Germinal center (tissue), 1 donor: ENCODE measurements around the gene PTBP1.
"Not testable (repeated sequence)": the region's sequence is repeated elsewhere in the genome, so short reads cannot be mapped to it uniquely, and the experiment has no call there.

ENCODE experiments used
- DNase-seq: peaks from one replicate; pipeline ENCODE4 v3.0.0; 2012; ENCODE audit warnings: mixed read lengths, low spot score

PTBP1 gene

DNA sequence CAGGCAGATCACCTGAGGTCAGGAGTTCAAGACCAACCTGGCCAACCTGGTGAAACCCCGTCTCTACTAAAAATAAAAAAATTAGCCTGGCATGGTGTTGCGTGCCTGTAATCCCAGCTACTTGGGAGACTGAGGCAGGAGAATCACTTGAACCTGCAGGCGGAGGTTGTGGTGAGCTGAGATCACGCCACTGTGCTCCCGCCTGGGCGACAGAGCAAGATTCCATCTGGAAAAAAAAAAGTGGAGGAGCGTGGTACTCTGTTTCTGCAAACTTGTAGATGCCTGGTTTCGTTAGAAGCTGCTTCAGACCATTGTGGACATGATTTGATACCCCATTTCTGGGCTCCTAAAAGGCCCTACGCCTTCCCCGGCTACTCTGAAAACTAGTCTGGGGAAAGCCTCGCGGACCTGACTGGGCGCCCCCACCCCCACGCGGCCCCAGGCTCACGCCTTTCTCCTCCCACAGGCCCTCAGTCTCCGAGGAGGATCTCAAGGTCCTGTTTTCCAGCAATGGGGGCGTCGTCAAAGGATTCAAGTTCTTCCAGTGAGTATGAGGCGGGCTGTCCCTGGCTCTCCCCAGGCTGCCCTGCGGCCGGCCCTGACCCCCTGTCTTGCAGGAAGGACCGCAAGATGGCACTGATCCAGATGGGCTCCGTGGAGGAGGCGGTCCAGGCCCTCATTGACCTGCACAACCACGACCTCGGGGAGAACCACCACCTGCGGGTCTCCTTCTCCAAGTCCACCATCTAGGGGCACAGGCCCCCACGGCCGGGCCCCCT, 13.0 kb downstream of the PTBP1 start:
- no peak for DNase-seq

GRCh38 chr19:810883-811489, 13.7 kb downstream of the PTBP1 start:
- no peak for DNase-seq

DNA sequence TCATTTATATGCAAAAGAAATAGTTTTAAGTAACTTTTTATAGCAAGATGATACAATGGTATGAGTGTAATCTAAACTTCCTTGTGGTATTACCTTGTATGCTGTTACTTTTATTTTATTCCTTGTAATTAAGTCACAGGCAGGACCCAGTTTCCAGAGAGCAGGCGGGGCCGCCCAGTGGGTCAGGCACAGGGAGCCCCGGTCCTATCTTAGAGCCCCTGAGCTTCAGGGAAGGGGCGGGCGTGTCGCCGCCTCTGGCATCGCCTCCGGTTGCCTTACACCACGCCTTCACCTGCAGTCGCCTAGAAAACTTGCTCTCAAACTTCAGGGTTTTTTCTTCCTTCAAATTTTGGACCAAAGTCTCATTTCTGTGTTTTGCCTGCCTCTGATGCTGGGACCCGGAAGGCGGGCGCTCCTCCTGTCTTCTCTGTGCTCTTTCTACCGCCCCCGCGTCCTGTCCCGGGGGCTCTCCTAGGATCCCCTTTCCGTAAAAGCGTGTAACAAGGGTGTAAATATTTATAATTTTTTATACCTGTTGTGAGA, 14.3 kb downstream of the PTBP1 start:
- no peak for DNase-seq

GRCh38 chr19:812049-812746, 14.9 kb downstream of the PTBP1 start:
- no peak for DNase-seq

GRCh38 chr19:812747-813218, 15.5 kb downstream of the PTBP1 start:
- DNase-seq: no peak

DNA sequence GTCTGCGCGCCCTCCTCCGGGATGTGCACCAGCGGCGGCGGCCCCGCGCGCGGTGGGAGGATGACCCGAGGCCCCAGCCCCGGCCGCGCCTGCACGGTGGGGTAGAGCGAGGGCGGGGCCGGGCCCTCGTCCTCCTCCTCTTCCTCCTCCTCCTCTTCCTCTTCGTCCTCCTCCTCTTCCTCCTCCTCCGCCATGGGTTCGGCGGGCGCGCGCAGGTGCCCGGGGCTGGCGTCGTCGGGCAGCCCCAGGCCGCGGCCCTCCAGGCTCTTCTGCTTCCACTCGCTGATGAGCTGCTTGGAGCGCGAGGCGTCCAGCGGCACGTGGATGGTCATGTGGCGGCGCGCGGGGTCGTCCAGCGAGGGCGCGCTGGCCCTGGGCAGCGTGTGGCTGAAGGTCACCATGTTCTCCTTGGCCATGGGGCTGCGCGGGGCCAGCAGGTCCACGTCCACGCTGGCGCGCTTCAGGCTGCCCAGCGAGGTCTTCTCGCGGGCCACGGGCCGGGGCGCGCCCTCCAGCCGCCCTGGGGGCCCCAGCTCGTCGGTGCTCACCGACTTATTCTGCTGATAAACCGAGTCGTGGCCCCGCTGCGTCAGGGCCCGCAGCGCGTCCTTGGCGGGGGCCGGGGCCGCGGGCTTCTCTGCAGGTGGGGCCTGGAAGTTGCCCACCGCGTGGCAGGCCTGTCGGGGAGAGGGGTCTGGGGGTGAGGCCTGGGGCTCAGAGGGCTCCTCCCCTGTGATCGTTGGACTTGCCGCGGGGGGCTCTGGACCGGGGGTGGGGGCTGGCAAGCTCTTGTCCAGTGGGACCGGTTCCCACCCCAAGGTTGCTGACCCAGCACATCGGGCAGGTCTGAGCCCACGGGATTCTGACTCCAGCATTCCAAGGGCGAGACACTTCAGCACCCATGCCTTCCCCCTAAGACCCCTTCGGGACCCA, 16.2 kb downstream of the PTBP1 start:
- DNase-seq: no peak

DNA sequence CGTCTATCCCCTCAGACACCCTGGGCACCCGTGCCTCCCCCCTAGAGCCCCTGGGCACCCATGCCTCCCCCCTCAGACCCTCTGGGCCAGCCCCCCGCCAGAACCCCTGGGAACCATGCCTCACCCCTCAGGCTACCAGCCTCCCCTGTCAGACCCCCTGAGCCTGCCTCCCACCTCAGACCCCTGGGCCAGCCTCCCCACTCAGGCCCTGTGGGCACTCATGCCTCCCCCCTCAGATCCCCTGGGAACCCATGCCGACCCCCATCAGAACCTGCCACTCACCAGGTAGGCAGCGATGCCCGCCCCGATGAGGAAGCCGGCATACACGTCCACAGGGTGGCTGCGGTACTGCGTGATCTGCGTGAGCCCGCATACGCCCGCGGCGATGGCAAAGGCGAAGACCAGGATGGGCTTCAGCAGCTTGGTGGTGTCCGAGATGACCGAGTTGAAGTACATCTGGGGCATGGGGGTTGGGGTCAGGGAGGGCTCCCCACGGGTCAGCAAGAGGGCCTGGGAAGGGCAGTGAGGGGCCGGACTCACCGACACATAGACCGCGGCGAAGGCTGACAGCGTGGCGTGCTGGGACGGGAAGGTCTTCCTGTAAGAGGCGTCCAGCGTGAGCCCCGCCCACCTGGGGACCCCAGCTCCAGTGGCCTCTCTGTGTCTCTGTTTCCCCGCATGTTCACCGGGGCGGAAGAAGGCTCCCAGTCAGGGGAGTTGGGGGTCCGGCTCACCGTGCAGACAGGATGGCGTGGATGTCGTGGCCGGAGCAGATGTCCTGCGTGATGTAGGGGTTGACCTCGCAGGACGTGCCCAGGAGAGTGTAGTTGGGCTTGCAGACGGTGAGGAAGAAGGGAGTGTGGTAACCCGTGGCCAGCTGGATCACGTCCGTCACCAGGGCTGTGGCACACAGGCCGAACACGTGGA, 17.2 kb downstream of the PTBP1 start:
- DNase-seq: no peak

- no peak for DNase-seq
These were observed 18.0 kb downstream of the PTBP1 start for GRCh38 chr19:815079-815774.

DNA sequence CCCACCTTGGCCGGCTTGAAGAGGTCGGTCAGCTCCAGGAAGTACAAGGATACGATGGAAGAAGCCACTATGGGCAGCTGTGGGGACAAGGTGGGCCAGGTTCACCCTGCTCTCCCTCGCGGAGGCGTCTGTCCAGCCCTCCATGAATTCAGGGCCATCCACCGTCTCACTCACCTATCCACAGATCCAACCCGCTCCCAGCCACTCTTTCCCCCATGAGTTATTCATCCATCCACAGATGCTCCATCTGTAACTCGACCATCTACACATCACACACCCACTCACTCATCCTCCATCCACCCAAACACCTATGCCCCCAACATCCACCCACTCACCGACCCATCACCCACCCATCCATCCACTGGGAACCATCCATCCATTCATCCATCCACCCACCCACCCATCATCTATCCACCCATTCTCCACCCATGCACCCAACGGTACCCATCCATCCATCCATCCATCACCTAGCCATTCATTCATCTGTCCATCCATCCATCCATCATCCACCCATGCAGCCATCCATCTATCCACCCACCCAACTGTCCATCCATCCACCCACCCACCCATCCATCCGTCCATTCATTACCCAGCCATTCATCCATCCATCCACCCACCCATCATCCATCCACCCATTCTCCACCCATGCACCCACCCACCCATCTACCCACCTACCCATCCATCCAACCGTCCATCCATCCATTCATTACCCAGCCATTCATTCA, 18.7 kb downstream of the PTBP1 start:
- DNase-seq: no peak

DNA sequence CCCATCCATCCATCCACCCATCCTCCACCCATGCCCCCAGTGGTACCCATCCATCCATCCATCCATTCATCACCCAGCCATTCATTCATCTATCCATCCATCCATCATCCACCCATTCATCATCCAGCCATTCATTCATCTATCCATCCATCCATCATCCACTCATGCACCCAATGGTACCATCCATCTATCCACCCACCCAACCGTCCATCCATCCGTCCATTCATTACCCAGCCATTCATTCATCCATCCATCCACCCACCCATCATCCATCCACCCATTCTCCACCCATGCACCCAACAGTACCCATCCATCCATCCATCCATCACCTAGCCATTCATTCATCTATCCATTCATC, 19.2 kb downstream of the PTBP1 start:
- no peak for DNase-seq

DNA sequence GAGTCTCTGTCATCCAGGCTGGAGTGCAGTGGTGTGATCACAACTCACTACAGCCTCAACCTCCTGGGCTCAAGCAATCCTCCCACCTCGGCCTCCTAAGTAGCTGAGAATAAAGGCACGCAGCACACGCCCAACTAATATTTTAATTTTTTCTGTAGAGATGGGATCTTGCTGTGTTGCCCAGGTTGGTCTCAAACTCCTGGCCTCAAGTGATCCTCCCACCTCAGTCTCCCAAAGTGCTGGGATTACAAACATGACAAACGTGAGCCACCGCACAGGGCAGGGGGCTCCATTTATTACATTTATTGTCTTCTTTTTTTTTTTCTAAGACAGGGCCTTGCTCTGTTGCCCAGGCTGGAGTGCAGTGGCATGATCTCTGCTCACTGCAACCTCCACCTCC, 23.0 kb downstream of the PTBP1 start:
- not testable (repeated sequence) for DNase-seq

- DNase-seq: no peak
These were observed 24.1 kb downstream of the PTBP1 start for GRCh38 chr19:821231-821824.

DNA sequence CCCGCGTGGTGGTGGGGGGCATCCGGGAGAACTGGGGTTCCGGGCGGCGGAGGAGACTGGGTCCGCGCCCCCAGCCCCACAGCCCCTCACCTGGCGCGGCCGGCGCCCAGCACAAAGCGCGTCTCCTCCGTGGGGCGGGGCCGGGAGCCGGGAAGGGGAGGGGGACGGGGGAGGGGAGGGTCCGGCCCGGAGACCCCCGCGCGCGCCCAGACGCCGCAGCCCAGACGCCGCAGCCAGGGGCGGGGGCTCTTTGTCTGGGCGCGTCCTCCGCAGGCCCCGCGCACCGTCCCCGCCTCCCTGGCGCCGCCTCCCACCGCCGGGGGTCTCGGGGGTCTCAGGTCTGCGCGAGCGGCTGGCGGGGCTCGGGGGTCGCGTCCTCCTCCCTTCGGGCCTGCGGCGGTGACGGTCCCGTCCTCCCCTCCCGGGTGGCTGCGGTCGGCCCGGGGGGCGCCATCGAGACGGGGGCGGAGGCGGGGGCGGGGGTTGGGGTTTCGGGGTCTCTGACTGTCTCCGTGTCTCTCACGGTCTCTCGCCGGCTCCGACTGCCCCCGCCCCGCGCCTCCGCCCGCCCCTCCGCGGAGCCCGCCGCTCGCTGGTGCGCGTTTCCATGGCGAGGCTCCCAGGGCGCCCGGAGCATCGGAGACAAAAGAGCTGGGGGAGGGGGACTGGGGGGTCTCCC, 24.7 kb downstream of the PTBP1 start, which contains the start of gene PLPPR3:
Gene PLPPR3 (minus strand): TSS at position 131 of the 679 bp plus-strand sequence. CDS start 396 bp downstream, outside the sequence.
- DNase-seq: no peak

GRCh38 chr19:823565-824121, 26.4 kb downstream of the PTBP1 start:
- no peak for DNase-seq

DNA sequence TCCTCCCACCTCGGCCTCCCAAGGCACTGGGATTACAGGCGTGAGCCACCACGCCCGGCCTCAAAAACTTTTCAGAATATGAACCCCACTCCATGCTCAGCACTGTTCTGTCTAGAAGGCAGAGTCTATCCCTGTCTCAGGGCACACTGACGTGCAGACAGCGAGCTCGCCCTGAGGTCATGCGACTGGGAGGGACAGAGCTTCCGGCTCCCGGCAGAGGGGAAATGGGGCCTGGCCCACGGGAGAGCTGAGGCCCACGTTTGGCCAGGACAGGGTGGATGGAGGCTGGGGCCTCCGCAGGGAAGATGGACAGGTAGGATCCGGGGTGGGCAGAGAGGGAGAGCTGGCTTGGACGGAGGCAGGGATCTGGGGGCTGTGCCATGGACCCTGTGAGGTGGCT, 27.6 kb downstream of the PTBP1 start:
- DNase-seq: no peak

DNA sequence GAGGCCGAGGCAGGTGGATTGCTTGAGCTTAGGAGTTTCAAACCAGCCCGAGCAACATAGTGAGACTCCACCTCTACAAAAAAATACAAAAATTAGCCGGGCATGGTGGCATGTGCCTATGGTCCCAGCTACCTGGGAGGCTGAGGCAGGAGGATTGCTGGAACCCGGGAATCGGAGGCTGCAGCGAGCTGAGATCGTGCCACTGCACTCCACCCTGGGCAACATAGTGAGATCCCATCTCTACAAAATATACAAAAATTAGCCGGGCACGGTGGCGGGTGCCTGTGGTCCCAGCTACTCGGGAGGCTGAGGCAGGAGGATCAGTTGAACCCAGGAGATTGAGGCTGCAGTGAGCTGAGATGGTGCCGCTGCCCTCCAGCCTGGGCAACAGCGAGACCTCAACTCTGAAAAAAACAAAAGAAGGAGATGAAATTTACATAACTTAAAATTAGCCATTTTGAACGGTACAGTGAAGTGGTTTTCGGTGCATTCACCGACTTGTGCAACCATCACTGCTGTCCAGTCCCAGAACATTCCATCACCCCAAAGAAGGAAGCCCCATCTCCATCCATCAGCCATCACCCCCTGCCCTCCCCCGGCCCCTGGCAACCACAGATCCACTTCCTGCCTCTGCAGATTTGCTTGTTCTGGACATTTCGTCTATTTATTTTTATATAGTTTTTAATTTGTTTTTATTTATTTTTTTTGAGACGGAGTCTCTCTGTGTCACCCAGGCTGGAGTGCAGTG, 28.8 kb downstream of the PTBP1 start:
- no peak for DNase-seq

DNA sequence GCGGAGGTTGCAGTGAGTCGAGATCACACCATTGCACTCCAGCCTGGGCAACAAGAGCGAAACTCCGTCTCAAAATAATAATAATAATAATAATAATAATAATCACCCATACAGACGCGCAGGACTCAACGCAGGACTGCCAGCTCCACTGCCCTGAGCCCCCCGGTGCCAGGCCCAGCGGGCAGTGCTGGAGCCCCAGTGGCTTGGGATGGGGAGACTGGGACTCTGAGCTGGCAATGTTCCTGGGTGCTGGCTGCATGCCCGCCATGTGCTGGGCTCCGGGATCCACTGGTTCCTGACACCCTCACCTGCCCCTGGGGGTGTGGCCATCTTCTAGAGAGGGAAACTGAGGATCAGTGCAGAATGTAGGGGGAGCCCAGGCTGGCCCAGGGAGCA, 30.1 kb downstream of the PTBP1 start:
- no peak for DNase-seq
